HL-60 (cell line): ENCODE data around the gene PLSCR5.

Experiments
- DNase-seq, 2 experiments: peaks; one replicate each; pipeline ENCODE4 v3.0.0-alpha.2; 2010 to 2020; ENCODE audit warnings: low read depth in 1 of 2, low spot score in 1 of 2
- H3K27ac ChIP-seq: fragments of 250-450 bp; sonication (Bioruptor Pico); replicated peaks from 2 replicates; pipeline ENCODE4 v1.5.1; 2020; ENCODE audit warnings: mild to moderate bottlenecking, moderate library complexity
- H3K27me3 ChIP-seq: fragments of 250-450 bp; sonication (Bioruptor Pico); 2 replicates; pipeline ENCODE4 v1.5.1; 2021; ENCODE audit warnings: mild to moderate bottlenecking, moderate library complexity; ENCODE audit not compliant: insufficient read depth, poor library complexity, severe bottlenecking
- H3K4me3 ChIP-seq: replicated peaks from 2 replicates; pipeline ENCODE4 v1.5.1; 2011; ENCODE audit warnings: mild to moderate bottlenecking, control low read depth, low read length; ENCODE audit not compliant: insufficient read depth
- GABPA ChIP-seq: IDR thresholded peaks from 2 replicates; pipeline ENCODE4 v1.6.1; 2012; ENCODE audit warnings: low read depth
- POLR2AphosphoS5 ChIP-seq: IDR thresholded peaks from 2 replicates; pipeline ENCODE4 v1.6.1; 2012; ENCODE audit warnings: low read depth
- SPI1 ChIP-seq: IDR thresholded peaks from 2 replicates; pipeline ENCODE4 v1.6.1; 2012; ENCODE audit warnings: low read depth, mild to moderate bottlenecking, borderline replicate concordance
- long read RNA-seq: library from polyadenylated mRNA; unstranded; transcript quantifications from one replicate; pipeline ENCODE4 v2.0.0, GENCODE V29; 2020
- TF ChIP-seq, protein P1 (sequence below): IDR thresholded peaks from one replicate; pipeline ENCODE4 v1.5.1; 2011; ENCODE audit warnings: low read length, control low read depth, inconsistent platforms; ENCODE audit not compliant: insufficient read depth
- TF ChIP-seq, protein P2 (sequence below): IDR thresholded peaks from 2 replicates; pipeline ENCODE4 v1.6.1; 2012; ENCODE audit warnings: low read depth; ENCODE audit not compliant: insufficient replicate concordance

The PLSCR5 gene, protein sequence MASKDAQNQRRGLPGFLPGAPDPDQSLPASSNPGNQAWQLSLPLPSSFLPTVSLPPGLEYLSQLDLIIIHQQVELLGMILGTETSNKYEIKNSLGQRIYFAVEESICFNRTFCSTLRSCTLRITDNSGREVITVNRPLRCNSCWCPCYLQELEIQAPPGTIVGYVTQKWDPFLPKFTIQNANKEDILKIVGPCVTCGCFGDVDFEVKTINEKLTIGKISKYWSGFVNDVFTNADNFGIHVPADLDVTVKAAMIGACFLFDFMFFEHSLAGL
- long read RNA-seq = 0 reads

DNA sequence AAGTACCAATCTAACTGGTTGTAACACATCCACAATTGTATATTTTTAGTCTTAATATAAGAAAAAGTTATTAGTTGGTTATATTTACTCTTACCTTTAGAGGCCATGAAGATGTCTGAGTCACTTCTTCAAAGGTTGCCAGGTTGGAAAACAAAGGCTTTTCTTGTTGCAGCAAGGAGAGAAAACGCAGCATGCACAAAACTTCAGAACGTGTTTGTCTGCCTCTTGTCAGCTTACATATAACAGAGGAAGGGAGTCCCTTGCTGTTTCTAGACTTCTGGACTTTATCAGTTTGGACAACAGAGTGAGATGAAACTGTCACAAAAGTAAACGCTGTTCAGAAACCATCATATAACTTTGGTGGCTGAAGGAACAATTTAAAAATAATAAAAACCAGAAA is at the start of gene PLSCR5:
Gene PLSCR5 (minus strand): TSS at position 241 of the 400 bp plus-strand sequence. CDS start 134 bp downstream, at position 107.
- no peak for TF ChIP-seq POLR2AphosphoS5
- no peak for TF ChIP-seq GABPA
- TF ChIP-seq, protein P1, sequence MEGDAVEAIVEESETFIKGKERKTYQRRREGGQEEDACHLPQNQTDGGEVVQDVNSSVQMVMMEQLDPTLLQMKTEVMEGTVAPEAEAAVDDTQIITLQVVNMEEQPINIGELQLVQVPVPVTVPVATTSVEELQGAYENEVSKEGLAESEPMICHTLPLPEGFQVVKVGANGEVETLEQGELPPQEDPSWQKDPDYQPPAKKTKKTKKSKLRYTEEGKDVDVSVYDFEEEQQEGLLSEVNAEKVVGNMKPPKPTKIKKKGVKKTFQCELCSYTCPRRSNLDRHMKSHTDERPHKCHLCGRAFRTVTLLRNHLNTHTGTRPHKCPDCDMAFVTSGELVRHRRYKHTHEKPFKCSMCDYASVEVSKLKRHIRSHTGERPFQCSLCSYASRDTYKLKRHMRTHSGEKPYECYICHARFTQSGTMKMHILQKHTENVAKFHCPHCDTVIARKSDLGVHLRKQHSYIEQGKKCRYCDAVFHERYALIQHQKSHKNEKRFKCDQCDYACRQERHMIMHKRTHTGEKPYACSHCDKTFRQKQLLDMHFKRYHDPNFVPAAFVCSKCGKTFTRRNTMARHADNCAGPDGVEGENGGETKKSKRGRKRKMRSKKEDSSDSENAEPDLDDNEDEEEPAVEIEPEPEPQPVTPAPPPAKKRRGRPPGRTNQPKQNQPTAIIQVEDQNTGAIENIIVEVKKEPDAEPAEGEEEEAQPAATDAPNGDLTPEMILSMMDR = no peak
- no peak for TF ChIP-seq SPI1
- TF ChIP-seq, protein P2, sequence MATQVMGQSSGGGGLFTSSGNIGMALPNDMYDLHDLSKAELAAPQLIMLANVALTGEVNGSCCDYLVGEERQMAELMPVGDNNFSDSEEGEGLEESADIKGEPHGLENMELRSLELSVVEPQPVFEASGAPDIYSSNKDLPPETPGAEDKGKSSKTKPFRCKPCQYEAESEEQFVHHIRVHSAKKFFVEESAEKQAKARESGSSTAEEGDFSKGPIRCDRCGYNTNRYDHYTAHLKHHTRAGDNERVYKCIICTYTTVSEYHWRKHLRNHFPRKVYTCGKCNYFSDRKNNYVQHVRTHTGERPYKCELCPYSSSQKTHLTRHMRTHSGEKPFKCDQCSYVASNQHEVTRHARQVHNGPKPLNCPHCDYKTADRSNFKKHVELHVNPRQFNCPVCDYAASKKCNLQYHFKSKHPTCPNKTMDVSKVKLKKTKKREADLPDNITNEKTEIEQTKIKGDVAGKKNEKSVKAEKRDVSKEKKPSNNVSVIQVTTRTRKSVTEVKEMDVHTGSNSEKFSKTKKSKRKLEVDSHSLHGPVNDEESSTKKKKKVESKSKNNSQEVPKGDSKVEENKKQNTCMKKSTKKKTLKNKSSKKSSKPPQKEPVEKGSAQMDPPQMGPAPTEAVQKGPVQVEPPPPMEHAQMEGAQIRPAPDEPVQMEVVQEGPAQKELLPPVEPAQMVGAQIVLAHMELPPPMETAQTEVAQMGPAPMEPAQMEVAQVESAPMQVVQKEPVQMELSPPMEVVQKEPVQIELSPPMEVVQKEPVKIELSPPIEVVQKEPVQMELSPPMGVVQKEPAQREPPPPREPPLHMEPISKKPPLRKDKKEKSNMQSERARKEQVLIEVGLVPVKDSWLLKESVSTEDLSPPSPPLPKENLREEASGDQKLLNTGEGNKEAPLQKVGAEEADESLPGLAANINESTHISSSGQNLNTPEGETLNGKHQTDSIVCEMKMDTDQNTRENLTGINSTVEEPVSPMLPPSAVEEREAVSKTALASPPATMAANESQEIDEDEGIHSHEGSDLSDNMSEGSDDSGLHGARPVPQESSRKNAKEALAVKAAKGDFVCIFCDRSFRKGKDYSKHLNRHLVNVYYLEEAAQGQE = no peak
- H3K4me3 ChIP-seq = no peak within 1 kb of the TSS
- H3K27me3 ChIP-seq = peaks cover 8% of the 10 kb centered on the region
- DNase-seq = no peak
- no peak within 1 kb of the TSS for H3K27ac ChIP-seq

DNA sequence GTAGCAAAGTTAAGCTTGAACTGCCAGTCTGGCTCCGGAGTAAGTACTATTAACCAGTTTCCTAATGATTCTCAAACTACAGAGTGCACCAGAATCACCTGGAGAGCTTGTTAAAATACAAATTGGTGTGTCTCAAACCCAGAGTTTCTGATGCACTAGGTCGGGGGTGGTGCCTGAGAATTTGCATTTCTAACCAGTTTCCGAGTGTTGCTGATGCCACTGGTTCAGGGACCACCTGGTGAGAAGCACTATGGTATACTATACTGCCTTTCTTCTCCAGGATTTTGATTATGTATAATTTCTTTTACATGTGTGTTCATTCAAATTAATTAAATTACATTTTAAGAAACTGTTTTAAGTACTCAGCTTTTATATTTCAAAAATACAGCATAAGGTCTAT is 48.8 kb upstream of the PLSCR5 start:
- Histone ChIP-seq H3K27me3 (no peaks in the 10 kb centered on the region), H3K27ac (no peak overlapping the region), H3K4me3 (no peak overlapping the region)
- DNase-seq = no peak
- no peak for TF ChIP-seq POLR2AphosphoS5
- TF ChIP-seq SPI1 = no peak
- TF ChIP-seq, protein P2 = no peak
- TF ChIP-seq GABPA = no peak
- TF ChIP-seq, protein P1 = no peak

DNA sequence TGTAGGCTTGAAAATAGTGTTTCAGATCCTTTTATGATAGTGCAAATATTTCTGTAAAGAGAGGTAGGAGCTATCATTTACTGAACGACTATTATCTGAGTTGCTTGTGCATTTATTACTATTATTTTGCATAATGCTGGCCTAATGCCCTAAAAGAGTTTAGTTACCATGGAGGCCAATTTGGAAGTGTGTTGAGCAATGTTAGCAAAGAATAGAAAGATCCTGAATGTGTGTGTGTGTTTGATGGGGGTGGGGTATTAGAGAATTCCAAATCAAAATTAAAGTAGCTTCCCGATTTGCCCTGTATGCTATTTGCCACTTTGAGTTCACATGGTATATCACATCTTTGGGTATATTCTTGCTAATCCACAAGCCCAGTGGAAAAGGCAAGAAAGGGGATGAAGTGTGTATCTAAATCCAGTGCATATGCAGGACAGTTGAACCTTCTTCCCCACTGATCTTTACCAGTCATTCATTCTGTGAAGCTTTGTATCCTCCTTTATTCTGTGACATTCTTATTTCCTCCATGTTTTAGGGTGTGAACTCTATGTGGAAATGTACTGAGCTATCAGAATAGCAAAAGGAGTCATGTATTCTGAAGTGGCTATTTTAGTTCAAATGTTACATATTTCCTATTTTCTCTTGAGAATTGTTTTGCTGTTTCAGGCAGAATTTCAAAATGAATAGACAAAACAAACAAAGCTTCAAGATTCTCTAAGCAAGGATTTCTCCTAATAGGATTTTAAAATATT is 45.7 kb upstream of the PLSCR5 start:
- DNase-seq = no peak
- Histone ChIP-seq H3K27ac (no peak overlapping the region), H3K27me3 (no peaks in the 10 kb centered on the region), H3K4me3 (no peak overlapping the region)
- TF ChIP-seq SPI1 (no peak), POLR2AphosphoS5 (no peak), GABPA (no peak)
- TF ChIP-seq, protein P2 = no peak
- TF ChIP-seq, protein P1 = no peak
